ENCODE data around the gene C5orf22.
A peak's percentile ranks its signal among the peaks of the same experiment; 100 is the strongest.
"Not testable (repeated sequence)": the region's sequence is repeated elsewhere in the genome, so short reads cannot be mapped to it uniquely, and the experiment has no call there.

Gene C5orf22

DNA sequence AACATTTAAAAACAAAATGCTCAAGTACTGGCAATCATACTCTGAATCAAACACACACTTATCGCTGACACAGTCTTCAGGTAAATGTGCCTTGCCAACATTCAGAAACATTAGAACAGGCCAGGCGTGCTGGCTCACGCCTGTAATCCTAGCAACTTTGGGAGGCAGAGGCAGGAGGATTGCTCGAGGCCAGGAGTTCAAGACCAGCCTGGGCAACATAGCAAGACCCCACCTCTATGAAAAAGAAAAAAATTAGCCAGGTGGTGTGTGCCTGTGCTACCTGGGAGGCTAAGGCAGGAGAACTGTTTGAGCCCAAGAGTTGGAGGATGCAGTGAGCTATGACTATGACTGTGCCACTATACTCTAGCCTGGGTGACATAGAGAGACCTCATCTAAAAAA lies 20.8 kb upstream of the C5orf22 start:
- Histone ChIP-seq H3K9ac (ENCODE audit: low read length) (no peak overlapping the region), H3K36me3 (ENCODE audit: control insufficient read depth, low read depth, low read length) (peaks cover 81% of the 10 kb centered on the region), H3K4me1 (ENCODE audit: control insufficient read depth, low read depth, low read length) (no peaks in the 10 kb centered on the region), H3K27ac (ENCODE audit: low read length) (no peak overlapping the region), H3K9me3 (ENCODE audit: control insufficient read depth, low read depth, low read length) (no peaks in the 10 kb centered on the region), H3K27me3 (ENCODE audit: control insufficient read depth, insufficient read depth, low read length) (no peaks in the 10 kb centered on the region), H3K4me3 (ENCODE audit: low read length) (no peak overlapping the region)

- Histone ChIP-seq H3K27me3 (ENCODE audit: control insufficient read depth, insufficient read depth, low read length) (no peaks in the 10 kb centered on the region), H3K27ac (ENCODE audit: low read length) (no peak overlapping the region), H3K36me3 (ENCODE audit: control insufficient read depth, low read depth, low read length) (peaks cover 59% of the 10 kb centered on the region), H3K4me1 (ENCODE audit: control insufficient read depth, low read depth, low read length) (no peaks in the 10 kb centered on the region), H3K9me3 (ENCODE audit: control insufficient read depth, low read depth, low read length) (no peaks in the 10 kb centered on the region), H3K9ac (ENCODE audit: low read length) (no peak overlapping the region), H3K4me3 (ENCODE audit: low read length) (no peak overlapping the region)
These were observed 15.3 kb upstream of the C5orf22 start for GRCh38 chr5:31516802-31517201.

DNA sequence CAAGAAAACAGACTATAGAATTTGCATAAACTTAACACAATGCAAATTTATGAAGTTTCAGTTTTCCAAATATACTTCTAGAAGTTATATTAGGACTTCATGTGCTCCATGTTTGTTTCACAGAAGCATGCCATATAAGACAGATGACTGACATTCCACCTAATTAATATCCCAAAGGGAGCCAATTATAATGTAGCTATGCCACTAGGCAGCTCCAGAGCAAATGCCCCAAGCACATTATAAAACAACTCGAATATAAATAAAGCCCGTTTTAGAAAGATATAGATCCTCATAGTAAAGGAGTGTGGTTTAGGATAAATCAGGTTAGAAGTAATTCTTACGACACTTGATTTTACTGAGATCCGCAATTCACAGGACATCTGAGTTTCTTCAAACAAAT lies 9.1 kb upstream of the C5orf22 start:
- no peak overlapping the region for H3K9ac ChIP-seq (ENCODE audit: low read length)
- no peak overlapping the region for H3K27ac ChIP-seq (ENCODE audit: low read length)
- no peak overlapping the region for H3K4me3 ChIP-seq (ENCODE audit: low read length)
- H3K4me1 ChIP-seq (ENCODE audit: control insufficient read depth, low read depth, low read length): no peaks in the 10 kb centered on the region
- H3K27me3 ChIP-seq (ENCODE audit: control insufficient read depth, insufficient read depth, low read length): no peaks in the 10 kb centered on the region
- peaks cover 64% of the 10 kb centered on the region for H3K36me3 ChIP-seq (ENCODE audit: control insufficient read depth, low read depth, low read length)
- no peaks in the 10 kb centered on the region for H3K9me3 ChIP-seq (ENCODE audit: control insufficient read depth, low read depth, low read length)

DNA sequence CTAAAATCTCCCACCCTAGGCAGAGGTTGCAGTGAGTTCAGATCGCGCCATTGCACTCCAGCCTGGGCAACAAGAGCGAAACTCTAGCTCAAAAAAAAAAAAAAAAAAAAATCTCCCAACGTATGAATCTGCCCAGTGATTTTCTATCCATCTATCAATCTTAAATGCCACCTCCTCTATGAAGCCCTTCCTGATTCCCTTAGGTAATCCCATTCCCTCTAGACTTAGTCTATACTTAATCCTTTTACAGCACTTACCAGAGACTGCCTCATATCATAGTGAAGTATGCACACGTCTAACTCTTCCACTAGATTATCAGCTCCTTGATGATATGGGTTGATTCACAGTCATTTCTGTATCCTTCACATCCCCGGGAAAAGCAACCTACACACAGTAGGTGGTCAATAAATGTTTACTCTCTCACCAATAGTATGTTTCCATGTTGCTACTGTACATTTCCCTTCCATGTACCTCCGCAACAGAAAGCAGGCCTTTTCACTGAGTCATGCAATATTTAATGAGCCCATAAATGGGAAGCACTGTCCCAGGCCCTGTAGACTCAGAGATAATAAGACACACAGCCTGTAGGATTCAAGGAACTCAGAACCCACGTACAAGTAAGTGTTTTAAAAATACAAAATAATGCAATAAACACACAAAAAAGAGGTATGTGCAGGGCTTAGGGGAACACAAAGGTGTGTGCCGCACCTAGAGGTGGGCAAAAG lies 1.4 kb upstream of the C5orf22 start:
- no peak overlapping the region for H3K27ac ChIP-seq (ENCODE audit: low read length)
- H3K4me1 ChIP-seq (ENCODE audit: control insufficient read depth, low read depth, low read length): peaks cover 4% of the 10 kb centered on the region
- no peaks in the 10 kb centered on the region for H3K9me3 ChIP-seq (ENCODE audit: control insufficient read depth, low read depth, low read length)
- H3K36me3 ChIP-seq (ENCODE audit: control insufficient read depth, low read depth, low read length): peaks cover 48% of the 10 kb centered on the region
- H3K9ac ChIP-seq (ENCODE audit: low read length): peak overlapping the region; percentile 89
- H3K27me3 ChIP-seq (ENCODE audit: control insufficient read depth, insufficient read depth, low read length): no peaks in the 10 kb centered on the region
- peak overlapping the region; percentile 93 for H3K4me3 ChIP-seq (ENCODE audit: low read length)

DNA sequence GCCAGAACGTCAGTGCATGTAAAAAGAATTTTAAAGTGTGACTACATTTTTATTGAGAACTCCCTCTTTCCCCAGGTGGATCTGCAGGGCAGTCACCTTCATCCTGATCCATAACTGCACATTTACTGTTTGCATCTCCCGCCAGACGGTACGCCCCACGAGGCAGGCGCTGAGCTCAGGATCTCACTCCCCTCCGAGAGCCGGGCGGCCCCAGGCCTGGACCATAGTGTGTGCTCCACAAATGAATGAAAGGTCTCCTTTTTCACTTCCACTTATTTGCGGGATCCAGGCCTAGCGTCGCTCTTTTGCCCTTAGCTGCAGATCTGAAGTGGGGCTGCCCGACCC lies 586 bp upstream of the C5orf22 start:
- Histone ChIP-seq H3K27ac (ENCODE audit: low read length) (peak overlapping the region; percentile 34), H3K4me1 (ENCODE audit: control insufficient read depth, low read depth, low read length) (peaks cover 4% of the 10 kb centered on the region), H3K36me3 (ENCODE audit: control insufficient read depth, low read depth, low read length) (peaks cover 48% of the 10 kb centered on the region)

GRCh38 chr5:31534527-31535046 lies 2.5 kb downstream of the C5orf22 start:
- no peak overlapping the region for H3K4me3 ChIP-seq (ENCODE audit: low read length)
- peaks cover 55% of the 10 kb centered on the region for H3K36me3 ChIP-seq (ENCODE audit: control insufficient read depth, low read depth, low read length)
- H3K9me3 ChIP-seq (ENCODE audit: control insufficient read depth, low read depth, low read length): no peaks in the 10 kb centered on the region
- H3K27ac ChIP-seq (ENCODE audit: low read length): no peak overlapping the region
- no peaks in the 10 kb centered on the region for H3K27me3 ChIP-seq (ENCODE audit: control insufficient read depth, insufficient read depth, low read length)
- H3K9ac ChIP-seq (ENCODE audit: low read length): no peak overlapping the region
- H3K4me1 ChIP-seq (ENCODE audit: control insufficient read depth, low read depth, low read length): peaks cover 4% of the 10 kb centered on the region

More for the DNA sequence above, 586 bp upstream of the C5orf22 start:
- peak overlapping the region; percentile 89 for H3K9ac ChIP-seq (ENCODE audit: low read length)
- H3K27me3 ChIP-seq (ENCODE audit: control insufficient read depth, insufficient read depth, low read length): no peaks in the 10 kb centered on the region
- H3K9me3 ChIP-seq (ENCODE audit: control insufficient read depth, low read depth, low read length): no peaks in the 10 kb centered on the region
- peak overlapping the region; percentile 93 for H3K4me3 ChIP-seq (ENCODE audit: low read length)

DNA sequence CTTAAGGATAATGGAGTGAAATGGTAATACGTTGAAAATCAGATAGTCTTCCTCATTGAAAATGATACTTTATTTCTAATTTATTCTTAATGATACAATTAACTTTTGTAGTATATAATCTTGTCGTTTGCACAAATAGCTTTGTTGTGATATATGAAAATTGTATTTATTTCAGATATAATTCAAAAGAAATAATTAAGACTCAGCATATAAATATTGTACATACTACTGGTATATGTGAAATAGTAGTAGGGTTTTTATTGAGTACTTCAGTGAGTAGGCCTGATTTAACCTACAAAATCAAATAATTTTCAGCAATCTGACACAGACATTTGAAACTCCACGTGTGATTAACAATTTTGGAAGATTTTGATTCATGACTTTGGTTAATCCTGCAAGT lies 4.8 kb downstream of the C5orf22 start:
- Histone ChIP-seq H3K27ac (ENCODE audit: low read length) (no peak overlapping the region), H3K9me3 (ENCODE audit: control insufficient read depth, low read depth, low read length) (no peaks in the 10 kb centered on the region), H3K4me1 (ENCODE audit: control insufficient read depth, low read depth, low read length) (no peaks in the 10 kb centered on the region), H3K36me3 (ENCODE audit: control insufficient read depth, low read depth, low read length) (peaks cover 71% of the 10 kb centered on the region), H3K4me3 (ENCODE audit: low read length) (no peak overlapping the region), H3K27me3 (ENCODE audit: control insufficient read depth, insufficient read depth, low read length) (no peaks in the 10 kb centered on the region), H3K9ac (ENCODE audit: low read length) (no peak overlapping the region)

DNA sequence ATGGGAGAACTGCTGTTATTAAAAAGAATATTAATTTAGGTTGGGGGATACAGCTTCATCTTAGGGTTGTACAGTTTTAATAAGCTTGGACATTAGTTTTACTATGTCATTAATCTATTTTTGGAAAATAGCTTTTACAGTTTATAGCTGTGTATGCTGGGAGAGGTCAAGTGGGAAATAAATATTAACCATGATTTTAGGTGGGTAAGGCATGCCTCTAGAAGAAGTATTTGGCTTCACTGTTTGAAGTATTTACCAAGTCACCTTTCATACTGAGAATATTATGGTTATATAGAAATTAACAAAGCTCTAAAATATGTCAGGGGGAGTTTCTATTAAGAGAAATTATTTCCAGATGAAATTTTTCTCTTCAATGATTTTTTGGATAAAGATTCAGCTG lies 5.2 kb downstream of the C5orf22 start:
- Histone ChIP-seq H3K27me3 (ENCODE audit: control insufficient read depth, insufficient read depth, low read length) (no peaks in the 10 kb centered on the region), H3K36me3 (ENCODE audit: control insufficient read depth, low read depth, low read length) (peaks cover 72% of the 10 kb centered on the region), H3K9me3 (ENCODE audit: control insufficient read depth, low read depth, low read length) (no peaks in the 10 kb centered on the region), H3K27ac (ENCODE audit: low read length) (no peak overlapping the region), H3K4me3 (ENCODE audit: low read length) (no peak overlapping the region), H3K9ac (ENCODE audit: low read length) (no peak overlapping the region), H3K4me1 (ENCODE audit: control insufficient read depth, low read depth, low read length) (no peaks in the 10 kb centered on the region)

GRCh38 chr5:31537851-31538250 lies 5.8 kb downstream of the C5orf22 start:
- peaks cover 77% of the 10 kb centered on the region for H3K36me3 ChIP-seq (ENCODE audit: control insufficient read depth, low read depth, low read length)
- H3K27me3 ChIP-seq (ENCODE audit: control insufficient read depth, insufficient read depth, low read length): no peaks in the 10 kb centered on the region
- no peak overlapping the region for H3K27ac ChIP-seq (ENCODE audit: low read length)
- no peaks in the 10 kb centered on the region for H3K4me1 ChIP-seq (ENCODE audit: control insufficient read depth, low read depth, low read length)
- no peak overlapping the region for H3K4me3 ChIP-seq (ENCODE audit: low read length)
- H3K9ac ChIP-seq (ENCODE audit: low read length): no peak overlapping the region
- H3K9me3 ChIP-seq (ENCODE audit: control insufficient read depth, low read depth, low read length): no peaks in the 10 kb centered on the region

DNA sequence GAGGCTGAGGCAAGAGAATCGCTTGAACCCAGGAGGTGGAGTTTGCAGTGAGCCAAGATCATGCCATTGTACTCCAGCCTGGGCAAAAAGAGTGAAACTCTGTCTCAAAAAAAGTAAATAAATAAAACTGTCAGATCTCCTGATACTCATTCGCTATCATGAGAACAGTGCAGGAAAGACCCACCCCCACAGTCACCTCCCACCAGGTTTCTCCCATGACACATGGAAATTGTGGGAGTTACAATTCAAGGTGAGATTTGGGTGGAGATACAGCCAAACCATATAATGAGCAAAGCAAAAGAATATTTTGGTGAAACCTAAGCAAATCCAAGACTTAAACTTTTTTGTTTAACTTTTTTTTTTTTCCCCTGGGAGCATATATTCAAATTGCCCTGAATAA lies 17.0 kb downstream of the C5orf22 start:
- not testable (repeated sequence) for H3K9me3 ChIP-seq (ENCODE audit: control insufficient read depth, low read depth, low read length); H3K4me3 ChIP-seq (ENCODE audit: low read length); H3K9ac ChIP-seq (ENCODE audit: low read length); H3K27ac ChIP-seq (ENCODE audit: low read length); H3K4me1 ChIP-seq (ENCODE audit: control insufficient read depth, low read depth, low read length); H3K27me3 ChIP-seq (ENCODE audit: control insufficient read depth, insufficient read depth, low read length)
- peaks cover 45% of the 10 kb centered on the region for H3K36me3 ChIP-seq (ENCODE audit: control insufficient read depth, low read depth, low read length)

GRCh38 chr5:31551878-31552277 lies 19.8 kb downstream of the C5orf22 start:
- H3K4me3 ChIP-seq (ENCODE audit: low read length): no peak overlapping the region
- H3K36me3 ChIP-seq (ENCODE audit: control insufficient read depth, low read depth, low read length): peaks cover 43% of the 10 kb centered on the region
- H3K9ac ChIP-seq (ENCODE audit: low read length): no peak overlapping the region
- no peak overlapping the region for H3K27ac ChIP-seq (ENCODE audit: low read length)
- H3K9me3 ChIP-seq (ENCODE audit: control insufficient read depth, low read depth, low read length): no peaks in the 10 kb centered on the region
- no peaks in the 10 kb centered on the region for H3K27me3 ChIP-seq (ENCODE audit: control insufficient read depth, insufficient read depth, low read length)
- no peaks in the 10 kb centered on the region for H3K4me1 ChIP-seq (ENCODE audit: control insufficient read depth, low read depth, low read length)

GRCh38 chr5:31553863-31554262 lies 21.8 kb downstream of the C5orf22 start:
- Histone ChIP-seq H3K9me3 (ENCODE audit: control insufficient read depth, low read depth, low read length) (no peaks in the 10 kb centered on the region), H3K4me1 (ENCODE audit: control insufficient read depth, low read depth, low read length) (no peaks in the 10 kb centered on the region), H3K27me3 (ENCODE audit: control insufficient read depth, insufficient read depth, low read length) (no peaks in the 10 kb centered on the region), H3K4me3 (ENCODE audit: low read length) (no peak overlapping the region), H3K9ac (ENCODE audit: low read length) (no peak overlapping the region), H3K36me3 (ENCODE audit: control insufficient read depth, low read depth, low read length) (peaks cover 37% of the 10 kb centered on the region), H3K27ac (ENCODE audit: low read length) (no peak overlapping the region)
